Measurements from ENCODE around the gene PROZ. TPM values are rescaled to one million over a fixed set of nuclear protein-coding genes. Genes with fewer than 3 reads are reported as not detected.
"Not testable (repeated sequence)": the region's sequence is repeated elsewhere in the genome, so short reads cannot be mapped to it uniquely, and the experiment has no call there.

The PROZ gene
- total and polyA plus RNA-seq, 7 donors, result 0.10 TPM; not detected in 6

DNA sequence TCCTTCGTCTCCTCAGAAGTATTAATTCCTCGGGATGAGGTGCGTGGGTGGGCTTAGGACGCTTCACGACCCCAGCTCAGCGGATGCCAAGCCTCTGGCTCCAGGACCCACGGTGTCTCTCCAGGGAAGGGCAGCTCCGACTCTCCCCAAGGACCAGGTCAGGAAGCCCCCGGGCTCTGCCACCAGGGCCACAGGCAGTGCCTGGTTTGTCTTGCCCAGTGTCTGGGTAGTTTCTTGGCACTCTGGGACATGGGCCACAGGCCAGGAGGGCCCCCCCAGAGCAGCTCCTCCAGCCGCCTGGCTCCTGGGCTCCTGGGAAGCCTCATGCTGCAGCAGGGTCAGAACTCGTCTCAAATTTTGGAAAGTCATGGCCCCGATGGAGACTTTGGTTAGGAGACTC is 2.5 kb downstream of the PROZ start:
- Histone ChIP-seq H3K27ac (no peak overlapping the region), H3K9me3 (peaks cover 0 to under 1% (median 0%) of the 10 kb centered on the region in 4 donors), H3K4me3 (no peak overlapping the region), H3K36me3 (no peaks in the 10 kb centered on the region), H3K4me1 (peaks cover 0 to 2% (median 0%) of the 10 kb centered on the region in 4 donors), H3K27me3 (peaks cover 5 to 27% (median 8%) of the 10 kb centered on the region in 3 donors)
- 76 to 77% methylated on average over 12 of the region's 12 CpGs for WGBS, 2 donors
- TF ChIP-seq EP300 (IDR thresholded peaks at IDR 0.05), result no peak
- TF ChIP-seq, protein P1, sequence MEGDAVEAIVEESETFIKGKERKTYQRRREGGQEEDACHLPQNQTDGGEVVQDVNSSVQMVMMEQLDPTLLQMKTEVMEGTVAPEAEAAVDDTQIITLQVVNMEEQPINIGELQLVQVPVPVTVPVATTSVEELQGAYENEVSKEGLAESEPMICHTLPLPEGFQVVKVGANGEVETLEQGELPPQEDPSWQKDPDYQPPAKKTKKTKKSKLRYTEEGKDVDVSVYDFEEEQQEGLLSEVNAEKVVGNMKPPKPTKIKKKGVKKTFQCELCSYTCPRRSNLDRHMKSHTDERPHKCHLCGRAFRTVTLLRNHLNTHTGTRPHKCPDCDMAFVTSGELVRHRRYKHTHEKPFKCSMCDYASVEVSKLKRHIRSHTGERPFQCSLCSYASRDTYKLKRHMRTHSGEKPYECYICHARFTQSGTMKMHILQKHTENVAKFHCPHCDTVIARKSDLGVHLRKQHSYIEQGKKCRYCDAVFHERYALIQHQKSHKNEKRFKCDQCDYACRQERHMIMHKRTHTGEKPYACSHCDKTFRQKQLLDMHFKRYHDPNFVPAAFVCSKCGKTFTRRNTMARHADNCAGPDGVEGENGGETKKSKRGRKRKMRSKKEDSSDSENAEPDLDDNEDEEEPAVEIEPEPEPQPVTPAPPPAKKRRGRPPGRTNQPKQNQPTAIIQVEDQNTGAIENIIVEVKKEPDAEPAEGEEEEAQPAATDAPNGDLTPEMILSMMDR (IDR thresholded peaks at IDR 0.05), result no peak
- no peak for TF ChIP-seq POLR2AphosphoS5 (IDR thresholded peaks at IDR 0.05)
- TF ChIP-seq POLR2A (IDR thresholded peaks at IDR 0.05), result no peak
- no peak for DNase-seq
- intact Hi-C loops (cut with DNase I), result no loop called here

DNA sequence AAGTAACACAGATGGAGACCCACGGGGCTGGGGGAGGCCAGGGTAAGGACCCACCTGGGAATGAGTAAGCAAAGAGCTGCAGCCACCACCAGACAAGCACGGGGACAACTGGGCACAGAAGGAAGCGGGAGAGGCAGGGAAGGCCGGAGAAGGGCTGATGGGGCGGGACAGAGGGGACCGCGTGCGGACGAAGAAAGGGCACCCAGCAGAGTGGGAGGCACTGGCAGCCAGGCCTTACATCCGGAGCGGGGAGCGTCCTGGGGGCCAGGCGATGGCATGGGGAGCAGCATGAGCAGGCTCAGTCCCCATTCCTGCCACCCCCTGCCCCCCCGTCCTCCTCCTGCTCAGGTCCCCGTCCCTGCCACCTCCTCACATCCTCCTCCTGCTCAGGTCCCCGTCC is 3.0 kb downstream of the PROZ start:
- TF ChIP-seq EP300 (IDR thresholded peaks at IDR 0.05) (no peak), POLR2A (IDR thresholded peaks at IDR 0.05) (no peak), POLR2AphosphoS5 (IDR thresholded peaks at IDR 0.05) (no peak)
- TF ChIP-seq, protein P1 (IDR thresholded peaks at IDR 0.05), result no peak
- Histone ChIP-seq H3K4me3 (no peak overlapping the region), H3K27ac (no peak overlapping the region), H3K36me3 (no peaks in the 10 kb centered on the region), H3K4me1 (peaks cover 0 to 2% (median 0%) of the 10 kb centered on the region in 4 donors), H3K9me3 (no peaks in the 10 kb centered on the region), H3K27me3 (peaks cover 5 to 27% (median 8%) of the 10 kb centered on the region in 3 donors)
- WGBS, 2 donors, result 42 to 45% methylated on average over 16 of the region's 16 CpGs
- intact Hi-C loops (cut with DNase I), result no loop called here
- no peak for DNase-seq

DNA sequence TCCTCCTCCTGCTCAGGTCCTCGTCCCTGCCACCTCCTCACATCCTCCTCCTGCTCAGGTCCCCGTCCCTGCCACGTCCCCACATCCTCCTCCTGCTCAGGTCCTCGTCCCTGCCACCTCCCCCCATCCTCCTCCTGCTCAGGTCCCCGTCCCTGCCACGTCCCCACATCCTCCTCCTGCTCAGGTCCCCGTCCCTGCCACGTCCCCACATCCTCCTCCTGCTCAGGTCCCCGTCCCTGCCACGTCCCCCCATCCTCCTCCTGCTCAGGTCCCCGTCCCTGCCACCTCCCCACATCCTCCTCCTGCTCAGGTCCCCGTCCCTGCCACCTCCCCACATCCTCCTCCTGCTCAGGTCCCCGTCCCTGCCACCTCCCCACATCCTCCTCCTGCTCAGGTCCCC is 3.5 kb downstream of the PROZ start:
- H3K4me3 ChIP-seq; H3K4me1 ChIP-seq; intact Hi-C loops (cut with DNase I); H3K9me3 ChIP-seq; H3K27ac ChIP-seq; DNase-seq; H3K36me3 ChIP-seq: not testable (repeated sequence)
- H3K27me3 ChIP-seq, result peaks cover 5 to 27% (median 8%) of the 10 kb centered on the region in 3 donors
- 12 to 23% methylated on average over 11 to 12 of the region's 13 CpGs for WGBS, 2 donors

DNA sequence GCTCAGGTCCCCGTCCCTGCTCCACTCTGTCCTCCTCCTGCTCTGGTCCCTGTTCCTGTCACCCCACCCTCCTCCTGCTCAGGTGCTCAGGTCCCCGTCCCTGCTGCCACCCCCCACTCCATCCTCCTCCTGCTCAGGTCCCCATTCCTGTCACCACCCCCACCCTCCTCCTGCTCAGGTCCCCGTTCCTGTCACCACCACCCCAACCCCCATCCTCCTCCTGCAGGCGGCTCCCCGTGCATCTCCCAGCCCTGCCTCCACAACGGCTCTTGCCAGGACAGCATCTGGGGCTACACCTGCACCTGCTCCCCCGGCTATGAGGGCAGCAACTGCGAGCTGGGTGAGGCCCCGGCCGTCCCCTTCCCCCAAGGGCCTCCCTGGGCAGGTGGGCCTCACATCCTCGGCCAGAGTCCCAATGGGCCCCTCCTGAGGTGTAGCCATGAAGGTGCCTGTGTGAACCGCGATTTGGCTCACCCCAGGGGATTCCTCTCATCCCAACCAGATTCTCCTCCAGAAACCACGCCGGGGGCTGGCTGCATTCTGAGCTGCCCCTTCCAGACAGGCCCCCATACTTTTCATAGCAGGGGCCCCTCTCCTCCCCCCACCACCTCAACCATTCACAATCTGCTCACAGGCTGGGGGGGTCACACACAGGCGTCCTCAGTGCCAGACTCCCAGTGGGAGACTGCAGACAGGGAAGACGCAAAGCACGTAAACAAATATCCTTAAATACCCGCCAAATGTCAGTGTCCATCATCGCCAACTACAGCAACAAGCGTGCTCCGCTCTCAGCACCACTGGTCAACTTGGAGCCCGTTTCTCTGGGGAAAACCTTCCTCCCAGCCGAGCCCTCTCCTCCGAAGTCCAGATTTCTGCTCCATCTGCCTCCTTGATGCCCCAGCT is 4.6 kb downstream of the PROZ start:
- no peak overlapping the region for H3K4me3 ChIP-seq
- H3K27me3 ChIP-seq, result peaks cover 5 to 27% (median 8%) of the 10 kb centered on the region in 3 donors
- H3K36me3 ChIP-seq, result no peaks in the 10 kb centered on the region
- 28 to 38% methylated on average over 25 of the region's 25 CpGs for WGBS, 2 donors
- DNase-seq, result no peak
- H3K27ac ChIP-seq, result no peak overlapping the region
- peaks cover 0 to 2% (median 0%) of the 10 kb centered on the region in 4 donors for H3K4me1 ChIP-seq
- intact Hi-C loops (cut with DNase I), result no loop called here
- no peaks in the 10 kb centered on the region for H3K9me3 ChIP-seq
- TF ChIP-seq EP300 (IDR thresholded peaks at IDR 0.05), result no peak
- TF ChIP-seq POLR2AphosphoS5 (IDR thresholded peaks at IDR 0.05), result no peak
- TF ChIP-seq, protein P1 (IDR thresholded peaks at IDR 0.05), result no peak
- no peak for TF ChIP-seq POLR2A (IDR thresholded peaks at IDR 0.05)

DNA sequence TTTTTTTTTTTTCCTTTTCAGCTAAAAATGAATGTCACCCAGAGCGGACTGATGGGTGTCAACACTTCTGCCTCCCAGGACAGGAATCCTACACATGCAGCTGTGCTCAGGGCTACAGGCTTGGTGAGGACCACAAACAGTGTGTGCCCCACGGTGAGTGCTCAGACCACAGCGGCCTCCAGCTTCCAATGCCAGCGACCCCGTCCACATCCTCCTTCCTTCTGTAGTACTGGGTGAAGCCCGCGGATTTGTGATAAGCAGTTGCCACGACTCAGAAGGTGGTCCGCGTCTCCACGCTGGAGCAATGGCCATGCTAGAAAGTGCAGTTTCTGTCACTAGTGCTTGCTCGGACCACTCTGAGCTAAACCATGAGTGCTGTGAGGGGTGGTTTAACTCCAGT is 6.0 kb downstream of the PROZ start:
- TF ChIP-seq POLR2AphosphoS5 (IDR thresholded peaks at IDR 0.05) (no peak), EP300 (IDR thresholded peaks at IDR 0.05) (no peak), POLR2A (IDR thresholded peaks at IDR 0.05) (no peak)
- TF ChIP-seq, protein P1 (IDR thresholded peaks at IDR 0.05), result no peak

More for the DNA sequence above, 6.0 kb downstream of the PROZ start:
- WGBS, 2 donors, result 70 to 87% methylated on average over 12 of the region's 12 CpGs
- H3K4me1 ChIP-seq, result peaks cover 0 to 2% (median 0%) of the 10 kb centered on the region in 4 donors
- H3K27ac ChIP-seq, result no peak overlapping the region
- H3K4me3 ChIP-seq, result no peak overlapping the region
- H3K27me3 ChIP-seq, result peaks cover 5 to 27% (median 8%) of the 10 kb centered on the region in 3 donors
- intact Hi-C loops (cut with DNase I), result no loop called here
- peaks cover 0 to 2% (median 0%) of the 10 kb centered on the region in 4 donors for H3K36me3 ChIP-seq
- no peak for DNase-seq
- H3K9me3 ChIP-seq, result no peaks in the 10 kb centered on the region

Measured in sigmoid colon (tissue), 7 donors.